CD8-positive, alpha-beta memory T cell (primary cell): Measurements from ENCODE around the gene LTBP1. TPM values are rescaled to one million over a fixed set of nuclear protein-coding genes. Genes with fewer than 3 reads are reported as not detected.

Experiments
- CTCF ChIA-PET: fragments of 350-600 bp; sonication (Branson Sonifier 250); formaldehyde crosslinking; loops from one replicate; lab custom pipeline; 2021; ENCODE audit warnings: antibody characterized with exemption; lab: Charles Lee
- POLR2A ChIA-PET: fragments of 350-600 bp; sonication (Branson Sonifier 250); formaldehyde crosslinking; loops from one replicate; lab custom pipeline; 2021; ENCODE audit warnings: antibody characterized with exemption; lab: Charles Lee
- DNase-seq, 5 donors: peaks; one replicate each; pipeline versions ENCODE4 v3.0.0 to v3.0.0-alpha.2; 2020 to 2022; ENCODE audit warnings: mixed read lengths in 1 of 5
- H3K27ac ChIP-seq: one replicate; pipeline ENCODE4 v1.7.0; 2013; ENCODE audit warnings: low read depth, mild to moderate bottlenecking, low read length, moderate library complexity
- H3K27me3 ChIP-seq: 2 replicates; pipeline ENCODE4 v1.7.0; 2013; ENCODE audit warnings: low read length, mild to moderate bottlenecking; ENCODE audit not compliant: insufficient read depth, poor library complexity, severe bottlenecking
- H3K36me3 ChIP-seq: 2 replicates; pipeline ENCODE4 v1.7.0; 2013; ENCODE audit warnings: mild to moderate bottlenecking, low read length, moderate library complexity; ENCODE audit not compliant: insufficient read depth
- H3K4me1 ChIP-seq: 2 replicates; pipeline ENCODE4 v1.7.0; 2013; ENCODE audit warnings: mild to moderate bottlenecking, low read length, moderate library complexity; ENCODE audit not compliant: insufficient read depth
- H3K4me3 ChIP-seq: 2 replicates; pipeline ENCODE4 v1.7.0; 2013; ENCODE audit warnings: mild to moderate bottlenecking, low read length
- H3K9me3 ChIP-seq: 2 replicates; pipeline ENCODE4 v1.7.0; 2013; ENCODE audit warnings: mild to moderate bottlenecking, low read length
- H3K27ac Mint-ChIP-seq, 8 donors: one replicate each; pipeline ENCODE4 v1.8.0; 2020 to 2021; ENCODE audit warnings: mixed read lengths in 8 of 8, mild to moderate bottlenecking in 6 of 8, inconsistent platforms in 3 of 8, moderate library complexity in 3 of 8
- H3K27me3 Mint-ChIP-seq, 2 donors: one replicate each; pipeline ENCODE4 v1.8.0; 2020 to 2021; ENCODE audit warnings: mixed read lengths in 2 of 2, mild to moderate bottlenecking in 1 of 2, moderate library complexity in 1 of 2
- H3K36me3 Mint-ChIP-seq, 3 donors: one replicate each; pipeline ENCODE4 v1.8.0; 2020 to 2021; ENCODE audit warnings: mixed read lengths in 3 of 3, inconsistent platforms in 1 of 3, mild to moderate bottlenecking in 1 of 3
- H3K4me1 Mint-ChIP-seq, 3 donors: one replicate each; pipeline ENCODE4 v1.8.0; 2020 to 2021; ENCODE audit warnings: mixed read lengths in 3 of 3, inconsistent platforms in 1 of 3, mild to moderate bottlenecking in 1 of 3
- H3K4me3 Mint-ChIP-seq, 7 donors: one replicate each; pipeline ENCODE4 v1.8.0; 2020 to 2021; ENCODE audit warnings: mixed read lengths in 7 of 7, mild to moderate bottlenecking in 6 of 7, moderate library complexity in 4 of 7, inconsistent platforms in 2 of 7
- H3K9me3 Mint-ChIP-seq, 5 donors: one replicate each; pipeline ENCODE4 v1.8.0; 2020 to 2022; ENCODE audit warnings: mixed read lengths in 5 of 5, mild to moderate bottlenecking in 3 of 5, moderate library complexity in 2 of 5, inconsistent platforms in 1 of 5
- polyA plus RNA-seq: library from polyadenylated mRNA; unstranded; fragments of 300-500 nt; fragmentation: Illumina TruSeq; gene quantifications from one replicate; pipeline ENCODE4 v1.2.3, GENCODE V29; 2021
- total RNA-seq, 2 experiments: library from RNA; stranded (reverse); gene quantifications; one replicate each; pipeline ENCODE4 v1.2.3, GENCODE V29; 2021

Gene LTBP1
- total and polyA plus RNA-seq, 3 experiments from 2014 or later = not detected

DNA sequence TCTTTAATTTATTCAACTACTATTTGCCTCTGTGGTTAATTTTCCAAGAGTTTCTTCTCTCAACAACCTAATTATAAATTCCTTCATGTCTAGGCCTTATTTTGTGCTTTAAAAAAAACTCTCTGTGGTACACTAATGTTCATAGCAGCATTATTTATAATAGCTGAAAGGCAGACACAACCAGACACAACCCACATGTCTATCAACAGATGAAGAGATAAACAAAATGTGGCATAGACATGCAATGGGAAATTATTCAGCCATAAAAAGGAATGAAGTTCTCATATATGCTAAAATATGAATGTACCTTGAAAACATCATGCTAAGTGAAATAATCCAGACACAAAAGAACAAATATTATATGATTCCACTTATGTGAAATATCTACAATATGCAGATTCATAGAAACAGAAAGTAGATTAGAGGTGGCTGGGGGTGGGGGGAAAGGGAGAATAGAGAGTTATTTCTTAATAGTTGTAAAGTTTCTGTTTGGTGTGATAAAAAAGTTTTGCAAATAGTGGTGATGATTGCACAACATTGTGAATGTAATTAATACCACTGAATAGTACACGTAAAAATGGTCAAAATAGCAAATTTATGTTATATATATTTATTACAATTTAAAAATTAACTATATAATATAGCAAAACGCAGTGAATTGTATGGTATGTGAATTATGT lies 501.6 kb downstream of the LTBP1 start:
- no peak overlapping the region for H3K4me3 Mint-ChIP-seq
- H3K27me3 Mint-ChIP-seq = peaks cover 0 to 8% of the 10 kb centered on the region in 2 donors
- H3K9me3 Mint-ChIP-seq = peaks cover 0 to 12% (median 11%) of the 10 kb centered on the region in 5 donors
- no peaks in the 10 kb centered on the region for H3K9me3 ChIP-seq
- H3K27ac ChIP-seq = no peak overlapping the region
- no peaks in the 10 kb centered on the region for H3K36me3 ChIP-seq
- H3K4me1 Mint-ChIP-seq = peaks cover 0 to 2% (median 0%) of the 10 kb centered on the region in 3 donors
- POLR2A ChIA-PET = no interaction called here
- peaks cover 0 to 4% (median 0%) of the 10 kb centered on the region in 3 donors for H3K36me3 Mint-ChIP-seq
- CTCF ChIA-PET = no interaction called here
- H3K4me3 ChIP-seq = no peak overlapping the region
- DNase-seq = no peak
- H3K27me3 ChIP-seq = no peaks in the 10 kb centered on the region
- H3K4me1 ChIP-seq = no peaks in the 10 kb centered on the region
- H3K27ac Mint-ChIP-seq = no peak overlapping the region
